Esophagus squamous epithelium (tissue), 4 donors: ENCODE data around the gene RHBDL3.

Experiments used
- POLR2A ChIP-seq, 4 donors: fragments of 450-650 bp; IDR thresholded peaks; one replicate each; pipeline ENCODE4 v1.6.1; 2017; ENCODE audit warnings: antibody characterized with exemption in 4 of 4, mild to moderate bottlenecking in 4 of 4, moderate library complexity in 3 of 4
- TF ChIP-seq, protein P1 (sequence below), 6 experiments: fragments of 450-650 bp in 4 of 6; fragments of 200-600 bp in 2 of 6; sonication (generic) in 2 of 6; IDR thresholded peaks; one replicate each; pipeline ENCODE4 v1.5.1; 2016 to 2019; ENCODE audit warnings: antibody characterized with exemption in 6 of 6, mild to moderate bottlenecking in 4 of 6, moderate library complexity in 4 of 6

DNA sequence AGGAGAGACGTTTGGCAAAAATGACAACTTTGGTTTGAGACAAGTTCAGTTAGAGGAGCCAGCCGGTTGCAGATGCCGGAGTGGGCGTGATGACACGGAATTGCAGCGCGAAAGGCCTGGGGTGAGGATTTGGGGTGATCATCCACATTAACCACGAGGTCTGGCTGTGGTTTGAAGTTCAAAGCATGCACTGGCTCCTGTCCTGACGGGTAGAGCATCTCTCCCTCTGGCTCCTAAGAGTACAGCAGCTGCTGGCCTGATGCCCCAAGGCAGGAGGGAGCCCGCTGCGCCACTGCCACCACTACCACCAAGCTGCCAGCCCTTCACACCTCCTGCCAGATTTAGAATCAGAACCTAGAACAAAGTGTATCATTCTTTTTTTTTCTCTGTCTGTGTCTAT is 3.7 kb downstream of the RHBDL3 start:
- TF ChIP-seq POLR2A (IDR thresholded peaks at IDR 0.05): no peak
- TF ChIP-seq, protein P1, sequence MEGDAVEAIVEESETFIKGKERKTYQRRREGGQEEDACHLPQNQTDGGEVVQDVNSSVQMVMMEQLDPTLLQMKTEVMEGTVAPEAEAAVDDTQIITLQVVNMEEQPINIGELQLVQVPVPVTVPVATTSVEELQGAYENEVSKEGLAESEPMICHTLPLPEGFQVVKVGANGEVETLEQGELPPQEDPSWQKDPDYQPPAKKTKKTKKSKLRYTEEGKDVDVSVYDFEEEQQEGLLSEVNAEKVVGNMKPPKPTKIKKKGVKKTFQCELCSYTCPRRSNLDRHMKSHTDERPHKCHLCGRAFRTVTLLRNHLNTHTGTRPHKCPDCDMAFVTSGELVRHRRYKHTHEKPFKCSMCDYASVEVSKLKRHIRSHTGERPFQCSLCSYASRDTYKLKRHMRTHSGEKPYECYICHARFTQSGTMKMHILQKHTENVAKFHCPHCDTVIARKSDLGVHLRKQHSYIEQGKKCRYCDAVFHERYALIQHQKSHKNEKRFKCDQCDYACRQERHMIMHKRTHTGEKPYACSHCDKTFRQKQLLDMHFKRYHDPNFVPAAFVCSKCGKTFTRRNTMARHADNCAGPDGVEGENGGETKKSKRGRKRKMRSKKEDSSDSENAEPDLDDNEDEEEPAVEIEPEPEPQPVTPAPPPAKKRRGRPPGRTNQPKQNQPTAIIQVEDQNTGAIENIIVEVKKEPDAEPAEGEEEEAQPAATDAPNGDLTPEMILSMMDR (IDR thresholded peaks at IDR 0.05): no peak
